ENCODE data around the gene PIP4K2C. TPM values are rescaled to one million over a fixed set of nuclear protein-coding genes. Genes with fewer than 3 reads are reported as not detected.

The PIP4K2C gene
- total and polyA plus RNA-seq, 2 of the 4 experiments (the other 2 are of a cell fraction) = 12.5 to 23.1 TPM

- no peak overlapping the region for H3K9ac ChIP-seq (ENCODE audit: low read depth, low read length)
- no CpG with 5 or more reads among the region's 2 CpGs for WGBS, 2 experiments (ENCODE audit: extremely low coverage in 2 of 2, insufficient read length in 1 of 2)
- intact Hi-C loops (cut with micrococcal nuclease) (no loop called here), in situ Hi-C loops (cut with MboI; ENCODE audit: low sequenced_read_pairs) (no loop called here), dilution Hi-C loops (cut with HindIII; ENCODE audit: low sequenced_read_pairs, unreplicated experiment) (no loop called here)
- H3K9me3 ChIP-seq (ENCODE audit: control insufficient read depth, insufficient read depth, low read length) = no peaks in the 10 kb centered on the region
- no peak overlapping the region for H3K56ac ChIP-seq (ENCODE audit: extremely low read depth, insufficient read depth, low read length)
- no peak overlapping the region for H2BK20ac ChIP-seq (ENCODE audit: low read depth, low read length)
- no peak overlapping the region for H3K18ac ChIP-seq (ENCODE audit: low read depth, low read length)
- peaks cover 9 to 19% of the 10 kb centered on the region in 2 experiments for H3K79me1 ChIP-seq (ENCODE audit: low read depth in 1 of 2, low read length in 2 of 2)
- TF ChIP-seq BHLHE40 (IDR thresholded peaks at IDR 0.05; ENCODE audit: low read depth, low read length) = no peak
- TF ChIP-seq, protein P1, sequence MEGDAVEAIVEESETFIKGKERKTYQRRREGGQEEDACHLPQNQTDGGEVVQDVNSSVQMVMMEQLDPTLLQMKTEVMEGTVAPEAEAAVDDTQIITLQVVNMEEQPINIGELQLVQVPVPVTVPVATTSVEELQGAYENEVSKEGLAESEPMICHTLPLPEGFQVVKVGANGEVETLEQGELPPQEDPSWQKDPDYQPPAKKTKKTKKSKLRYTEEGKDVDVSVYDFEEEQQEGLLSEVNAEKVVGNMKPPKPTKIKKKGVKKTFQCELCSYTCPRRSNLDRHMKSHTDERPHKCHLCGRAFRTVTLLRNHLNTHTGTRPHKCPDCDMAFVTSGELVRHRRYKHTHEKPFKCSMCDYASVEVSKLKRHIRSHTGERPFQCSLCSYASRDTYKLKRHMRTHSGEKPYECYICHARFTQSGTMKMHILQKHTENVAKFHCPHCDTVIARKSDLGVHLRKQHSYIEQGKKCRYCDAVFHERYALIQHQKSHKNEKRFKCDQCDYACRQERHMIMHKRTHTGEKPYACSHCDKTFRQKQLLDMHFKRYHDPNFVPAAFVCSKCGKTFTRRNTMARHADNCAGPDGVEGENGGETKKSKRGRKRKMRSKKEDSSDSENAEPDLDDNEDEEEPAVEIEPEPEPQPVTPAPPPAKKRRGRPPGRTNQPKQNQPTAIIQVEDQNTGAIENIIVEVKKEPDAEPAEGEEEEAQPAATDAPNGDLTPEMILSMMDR (conservative IDR thresholded peaks at IDR 0.05; ENCODE audit: low read depth, low read length) = no peak
- TF ChIP-seq SMC3 (IDR thresholded peaks at IDR 0.05; ENCODE audit: low read depth, low read length) = no peak
- TF ChIP-seq POLR2A (IDR thresholded peaks at IDR 0.05; ENCODE audit: low read depth, low read length) = no peak
- TF ChIP-seq NFE2L2 (IDR thresholded peaks at IDR 0.05; ENCODE audit: low read depth, low read length) = no peak
- no peak for TF ChIP-seq FOS (IDR thresholded peaks at IDR 0.05; ENCODE audit: low read depth, low read length)
- no peak for TF ChIP-seq CHD1 (IDR thresholded peaks at IDR 0.05; ENCODE audit: low read depth, low read length)
- no peak for TF ChIP-seq RCOR1 (IDR thresholded peaks at IDR 0.05; ENCODE audit: insufficient replicate concordance, low read length)
- no peak for TF ChIP-seq USF2 (IDR thresholded peaks at IDR 0.05; ENCODE audit: low read depth, low read length)
- TF ChIP-seq MAFK (IDR thresholded peaks at IDR 0.05; ENCODE audit: low read depth, low read length) = no peak
- no peak for TF ChIP-seq CEBPB (IDR thresholded peaks at IDR 0.05; ENCODE audit: low read depth, low read length)
- no peak for TF ChIP-seq ELK1 (IDR thresholded peaks at IDR 0.05; ENCODE audit: borderline replicate concordance, low read depth, low read length)
- no peak for TF ChIP-seq RFX5 (IDR thresholded peaks at IDR 0.05; ENCODE audit: low read depth, low read length)
- TF ChIP-seq RAD21 (IDR thresholded peaks at IDR 0.05; ENCODE audit: low read length) = no peak
- H3K4ac ChIP-seq (ENCODE audit: low read depth, low read length) = no peak overlapping the region
- H3K36me3 ChIP-seq (ENCODE audit: control insufficient read depth, insufficient read depth, low read length) = peaks cover 10% of the 10 kb centered on the region; the same call in 1 of the 2 replicates
- ATAC-seq (ENCODE audit: low read depth) (no peak), DNase-seq (no peak)
- no peak overlapping the region for H3K4me2 ChIP-seq (ENCODE audit: low read depth, low read length)
- no peak overlapping the region for H2AFZ ChIP-seq (replicated peaks; ENCODE audit: low read length, poor library complexity)
- BruUV-seq (replicated peaks) = no TSS peak
- no peak overlapping the region for H3K27ac ChIP-seq (ENCODE audit: insufficient read depth, low read length)
- no peak overlapping the region for H2BK5ac ChIP-seq (ENCODE audit: low read depth, low read length, poor library complexity, severe bottlenecking)
- H3K9me1 ChIP-seq (ENCODE audit: insufficient read depth, low read length) = peaks cover 18% of the 10 kb centered on the region; the same call in 1 of the 2 replicates
- H4K8ac ChIP-seq (ENCODE audit: low read depth in 2 of 2, low read length in 2 of 2) = no peak overlapping the region
- peaks cover 15% of the 10 kb centered on the region for H3K4me1 ChIP-seq (ENCODE audit: control insufficient read depth, insufficient read depth, low read length)
- no peaks in the 10 kb centered on the region for H4K20me1 ChIP-seq (ENCODE audit: insufficient read depth, low read length)
- no peak overlapping the region for H2AK5ac ChIP-seq (ENCODE audit: low read depth, low read length)
- no peak overlapping the region for H3K23ac ChIP-seq (ENCODE audit: low read depth, low read length)
- H2BK120ac ChIP-seq (ENCODE audit: low read depth, low read length) = no peak overlapping the region
- H3K27me3 ChIP-seq (ENCODE audit: control insufficient read depth, insufficient read depth, low read length) = no peaks in the 10 kb centered on the region
- no peak overlapping the region for H4K91ac ChIP-seq (ENCODE audit: insufficient read depth, low read depth, low read length)
- H2AK9ac ChIP-seq (replicated peaks; ENCODE audit: low read depth, low read length, poor library complexity) = no peak overlapping the region
- H2BK15ac ChIP-seq (ENCODE audit: low read depth, low read length) = no peak overlapping the region
- ChIA-PET CTCF (interaction anchor here (0.6 kb wide), 1 partner anchor 26 kb away, joined by 4 read pairs; the partner anchor contains the start of gene B4GALNT1), POLR2A (ENCODE audit: unreplicated experiment) (no interaction called here)
- no peak overlapping the region for H3K4me3 ChIP-seq (ENCODE audit: insufficient read depth, low read depth, low read length)
- H3K14ac ChIP-seq (replicated peaks; ENCODE audit: low read depth, low read length) = no peak overlapping the region
- no peak overlapping the region for H4K5ac ChIP-seq (ENCODE audit: low read depth, low read length)
Observed at GRCh38 chr12:57606399-57606798, 15.4 kb downstream of the PIP4K2C start.

Data from IMR-90 (cell line).